A549 (cell line): ENCODE measurements around the gene MAPT.

Source experiments
- CTCF ChIP-seq: fragments of >200 bp; sonication (Bioruptor Twin); formaldehyde crosslinking; IDR thresholded peaks from 3 replicates; pipeline ENCODE4 v1.5.1; 2016
- JUN ChIP-seq, 2 experiments: fragments of >200 bp; sonication (Bioruptor Twin); formaldehyde crosslinking; IDR thresholded peaks; 2 replicates in 1 of 2; 3 replicates in 1 of 2; pipeline ENCODE4 v1.6.1; 2016 to 2017
- MAZ ChIP-seq: fragments of 150-350 bp; IDR thresholded peaks from 2 replicates; pipeline ENCODE4 v1.6.1; 2014; ENCODE audit warnings: antibody characterized with exemption, low read depth, low read length, borderline replicate concordance
- POLR2A ChIP-seq: IDR thresholded peaks from 2 replicates; pipeline ENCODE4 v1.6.1; 2012; ENCODE audit warnings: mild to moderate bottlenecking, low read length
- ZNF302 ChIP-seq: fragments of 250-450 bp; sonication (Bioruptor Pico); IDR thresholded peaks from 2 replicates; pipeline ENCODE4 v1.9.0; 2021; ENCODE audit warnings: inconsistent platforms, mild to moderate bottlenecking, moderate library complexity
- ZSCAN20 ChIP-seq: fragments of 250-450 bp; sonication (Bioruptor Pico); IDR thresholded peaks from 2 replicates; pipeline ENCODE4 v1.8.0; 2022; ENCODE audit warnings: mild to moderate bottlenecking, moderate library complexity

- no peak for TF ChIP-seq MAZ
- no peak for TF ChIP-seq JUN (IDR thresholded peaks at IDR 0.05)
- TF ChIP-seq POLR2A, result no peak
- TF ChIP-seq CTCF, result no peak
- no peak for TF ChIP-seq ZSCAN20 (CRISPR knock-in tag)
- no peak for TF ChIP-seq ZNF302 (CRISPR knock-in tag)
Measured at GRCh38 chr17:46003907-46004748, 109.8 kb downstream of the MAPT start.
